Measurements from ENCODE around the gene NLN.

DNA sequence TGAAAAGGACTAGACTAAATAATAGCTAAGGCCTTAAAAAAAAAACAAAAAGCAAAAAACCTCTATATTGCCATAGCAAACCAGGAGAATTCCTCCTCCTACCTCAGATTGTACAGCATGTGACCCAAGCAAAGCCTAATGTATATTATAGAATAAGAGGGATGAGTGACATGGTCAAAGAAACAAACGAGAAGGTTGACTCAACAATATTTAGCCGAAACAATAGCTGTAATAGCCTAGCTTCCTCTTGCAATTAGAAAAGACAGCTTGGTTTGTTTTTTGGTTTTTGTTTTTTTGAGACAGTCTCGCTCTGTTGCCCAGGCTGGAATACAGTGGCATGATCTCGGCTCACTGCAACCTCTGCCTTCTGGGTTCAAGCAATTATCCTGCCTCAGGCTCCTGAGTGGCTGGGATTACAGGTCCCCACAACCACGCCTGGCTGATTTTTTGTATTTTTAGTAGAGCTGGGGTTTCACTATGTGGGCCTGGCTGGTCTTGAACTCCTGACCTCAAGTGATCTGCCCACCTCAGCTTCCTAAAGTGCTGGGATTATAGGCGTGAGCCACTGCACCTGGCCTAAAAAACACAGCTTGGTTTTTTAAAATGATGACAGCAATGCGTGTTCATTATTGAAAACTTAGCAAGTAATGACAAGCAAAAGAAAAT, 5.6 kb downstream of the NLN start:
- TF ChIP-seq, protein P1, sequence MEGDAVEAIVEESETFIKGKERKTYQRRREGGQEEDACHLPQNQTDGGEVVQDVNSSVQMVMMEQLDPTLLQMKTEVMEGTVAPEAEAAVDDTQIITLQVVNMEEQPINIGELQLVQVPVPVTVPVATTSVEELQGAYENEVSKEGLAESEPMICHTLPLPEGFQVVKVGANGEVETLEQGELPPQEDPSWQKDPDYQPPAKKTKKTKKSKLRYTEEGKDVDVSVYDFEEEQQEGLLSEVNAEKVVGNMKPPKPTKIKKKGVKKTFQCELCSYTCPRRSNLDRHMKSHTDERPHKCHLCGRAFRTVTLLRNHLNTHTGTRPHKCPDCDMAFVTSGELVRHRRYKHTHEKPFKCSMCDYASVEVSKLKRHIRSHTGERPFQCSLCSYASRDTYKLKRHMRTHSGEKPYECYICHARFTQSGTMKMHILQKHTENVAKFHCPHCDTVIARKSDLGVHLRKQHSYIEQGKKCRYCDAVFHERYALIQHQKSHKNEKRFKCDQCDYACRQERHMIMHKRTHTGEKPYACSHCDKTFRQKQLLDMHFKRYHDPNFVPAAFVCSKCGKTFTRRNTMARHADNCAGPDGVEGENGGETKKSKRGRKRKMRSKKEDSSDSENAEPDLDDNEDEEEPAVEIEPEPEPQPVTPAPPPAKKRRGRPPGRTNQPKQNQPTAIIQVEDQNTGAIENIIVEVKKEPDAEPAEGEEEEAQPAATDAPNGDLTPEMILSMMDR (IDR thresholded peaks at IDR 0.05), result no peak
- TF ChIP-seq POLR2AphosphoS5 (IDR thresholded peaks at IDR 0.05) (no peak), POLR2A (IDR thresholded peaks at IDR 0.05) (no peak)

Measured in breast epithelium (tissue), 3 donors.